GM20000 (cell line): ENCODE measurements around the gene USP13.

Experiments
- DNase-seq: peaks from one replicate; pipeline ENCODE4 v3.0.0; 2012; ENCODE audit warnings: low spot score
- TF ChIP-seq, protein P1 (sequence below): IDR thresholded peaks from 2 replicates; pipeline ENCODE4 v1.5.1; 2012; ENCODE audit warnings: mild to moderate bottlenecking, control low read depth; ENCODE audit errors: extremely low read depth, missing control alignments

USP13 gene

DNA sequence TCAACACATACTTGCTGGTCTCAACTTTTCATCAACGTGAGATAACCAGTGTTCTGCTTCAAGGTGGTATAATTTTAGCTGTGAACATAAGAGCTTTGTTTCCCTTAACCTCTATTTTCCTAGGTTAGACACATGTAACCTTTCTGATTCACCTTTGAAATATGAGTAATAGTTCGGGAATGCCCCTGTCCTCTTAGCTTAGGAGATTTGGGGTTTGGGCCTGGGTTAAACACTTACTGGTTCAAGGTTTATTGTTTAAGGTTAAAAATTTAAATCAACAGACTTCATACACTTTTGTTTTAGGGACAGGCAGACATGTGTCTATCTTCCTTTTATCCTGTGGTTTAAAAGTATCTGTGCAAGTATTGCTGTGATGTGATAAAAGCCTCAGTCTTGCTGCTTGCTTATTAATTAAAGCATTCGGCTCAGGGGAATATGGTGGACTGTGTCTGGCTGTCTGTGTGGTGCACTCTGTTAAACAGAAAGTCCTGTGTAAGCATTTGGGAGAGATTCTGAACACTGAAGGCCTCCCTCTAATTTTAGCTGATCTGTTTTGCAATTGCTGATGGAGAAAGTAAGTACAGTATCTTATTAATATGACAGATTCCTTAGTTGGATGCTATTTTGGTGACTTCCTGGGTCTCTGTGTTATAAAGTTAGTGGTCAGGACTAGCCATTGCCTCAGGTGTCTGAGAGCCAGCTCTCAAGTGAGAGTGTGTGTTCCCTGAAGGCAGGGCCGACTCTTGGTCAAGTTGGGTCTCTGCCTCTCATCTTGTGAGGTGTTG lies 81.8 kb downstream of the USP13 start:
- DNase-seq = no peak
- TF ChIP-seq, protein P1, sequence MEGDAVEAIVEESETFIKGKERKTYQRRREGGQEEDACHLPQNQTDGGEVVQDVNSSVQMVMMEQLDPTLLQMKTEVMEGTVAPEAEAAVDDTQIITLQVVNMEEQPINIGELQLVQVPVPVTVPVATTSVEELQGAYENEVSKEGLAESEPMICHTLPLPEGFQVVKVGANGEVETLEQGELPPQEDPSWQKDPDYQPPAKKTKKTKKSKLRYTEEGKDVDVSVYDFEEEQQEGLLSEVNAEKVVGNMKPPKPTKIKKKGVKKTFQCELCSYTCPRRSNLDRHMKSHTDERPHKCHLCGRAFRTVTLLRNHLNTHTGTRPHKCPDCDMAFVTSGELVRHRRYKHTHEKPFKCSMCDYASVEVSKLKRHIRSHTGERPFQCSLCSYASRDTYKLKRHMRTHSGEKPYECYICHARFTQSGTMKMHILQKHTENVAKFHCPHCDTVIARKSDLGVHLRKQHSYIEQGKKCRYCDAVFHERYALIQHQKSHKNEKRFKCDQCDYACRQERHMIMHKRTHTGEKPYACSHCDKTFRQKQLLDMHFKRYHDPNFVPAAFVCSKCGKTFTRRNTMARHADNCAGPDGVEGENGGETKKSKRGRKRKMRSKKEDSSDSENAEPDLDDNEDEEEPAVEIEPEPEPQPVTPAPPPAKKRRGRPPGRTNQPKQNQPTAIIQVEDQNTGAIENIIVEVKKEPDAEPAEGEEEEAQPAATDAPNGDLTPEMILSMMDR = no peak

DNA sequence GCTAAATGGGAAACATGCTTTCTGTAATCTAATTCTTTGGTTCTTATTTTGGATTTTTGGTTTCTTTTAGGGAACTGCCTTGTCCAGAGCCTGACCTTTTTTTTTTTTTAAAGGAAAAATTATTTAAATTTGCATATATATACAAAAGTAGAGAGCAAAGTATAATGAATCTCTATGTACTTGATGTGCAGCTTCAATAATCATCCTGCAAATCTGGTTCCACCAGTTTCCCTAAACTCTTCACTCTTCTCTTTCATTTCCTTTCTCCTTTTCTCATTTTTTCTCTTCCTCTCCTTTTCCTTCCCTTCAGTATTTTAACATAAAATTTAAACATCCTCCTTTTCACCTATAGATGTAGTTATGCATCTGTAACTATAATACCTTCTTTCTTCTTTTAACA lies 82.5 kb downstream of the USP13 start:
- DNase-seq = no peak
- TF ChIP-seq, protein P1 = no peak

DNA sequence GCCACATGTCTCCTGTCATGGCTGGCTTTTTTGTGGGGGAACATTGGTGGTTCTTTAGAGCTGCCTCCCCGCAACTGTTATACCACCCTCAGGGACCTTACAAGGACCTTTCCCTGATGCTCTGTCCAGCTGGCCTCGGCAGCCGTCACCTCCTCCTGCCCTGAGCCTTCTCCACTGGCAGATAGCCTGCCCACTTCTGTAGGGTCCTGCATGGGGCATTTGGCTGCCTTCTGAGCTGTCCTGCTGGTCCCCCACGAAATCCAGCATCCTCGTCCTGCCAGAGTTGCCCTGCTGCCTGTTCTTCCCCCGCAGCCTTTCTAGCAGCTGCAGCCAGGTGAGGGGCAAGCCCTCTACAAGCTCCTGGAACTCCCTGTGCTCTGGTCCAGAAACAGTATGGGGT lies 86.2 kb downstream of the USP13 start:
- no peak for DNase-seq
- TF ChIP-seq, protein P1 = no peak

DNA sequence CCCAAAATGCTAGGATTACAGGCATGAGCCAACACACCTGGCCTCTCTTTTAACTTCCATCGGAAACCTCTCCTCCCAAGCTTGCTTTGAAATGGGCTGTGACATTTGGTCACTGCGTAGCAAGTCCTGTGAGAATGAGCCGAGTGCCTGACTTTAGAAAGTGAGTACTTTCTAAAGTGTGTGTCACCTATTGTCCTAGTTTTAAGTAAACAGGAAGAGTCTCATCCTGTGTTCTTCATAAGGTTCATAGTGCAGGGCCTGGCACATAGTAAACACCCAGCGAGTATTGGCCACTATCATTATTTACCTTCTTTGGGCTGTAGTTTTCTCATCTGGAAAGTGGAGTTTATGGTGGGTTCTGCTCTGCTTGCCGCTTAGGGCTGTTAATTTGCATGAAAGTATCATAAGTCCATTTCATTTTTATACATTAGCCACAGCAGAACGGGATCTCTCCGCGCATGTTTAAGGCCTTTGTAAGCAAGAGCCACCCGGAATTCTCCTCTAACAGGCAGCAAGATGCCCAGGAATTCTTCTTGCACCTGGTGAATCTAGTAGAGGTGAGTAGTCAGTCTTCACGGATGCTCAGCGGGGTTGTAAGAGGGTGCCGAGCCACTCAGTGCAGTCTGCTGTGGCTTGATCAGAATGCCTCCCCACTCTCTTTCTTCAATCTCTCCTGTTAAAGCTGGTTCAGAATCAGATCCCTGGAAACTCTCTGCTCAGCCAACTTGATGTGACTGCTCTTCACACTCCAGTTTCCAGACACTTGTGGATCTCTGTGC lies 87.2 kb downstream of the USP13 start:
- TF ChIP-seq, protein P1 = no peak
- DNase-seq = no peak

DNA sequence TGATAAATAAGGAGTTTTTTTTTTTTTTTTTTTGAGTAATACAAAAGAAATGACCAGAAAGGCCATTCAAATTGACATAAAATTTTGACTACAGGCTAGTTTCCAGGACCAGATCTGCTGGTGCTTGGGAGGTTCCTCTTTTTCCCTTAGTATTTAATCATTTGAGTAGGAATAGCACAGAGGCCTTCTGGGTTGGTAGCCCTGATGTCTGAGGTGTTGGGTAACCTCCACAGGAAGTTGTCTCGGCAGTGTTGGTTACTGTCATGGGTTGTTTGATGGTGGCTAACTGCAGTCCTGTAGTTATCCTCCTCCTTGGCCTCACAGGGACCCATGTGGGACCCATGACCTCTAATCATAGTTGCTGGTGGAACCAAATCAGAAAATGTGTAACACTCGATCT lies 91.1 kb downstream of the USP13 start:
- DNase-seq = no peak
- TF ChIP-seq, protein P1 = no peak

DNA sequence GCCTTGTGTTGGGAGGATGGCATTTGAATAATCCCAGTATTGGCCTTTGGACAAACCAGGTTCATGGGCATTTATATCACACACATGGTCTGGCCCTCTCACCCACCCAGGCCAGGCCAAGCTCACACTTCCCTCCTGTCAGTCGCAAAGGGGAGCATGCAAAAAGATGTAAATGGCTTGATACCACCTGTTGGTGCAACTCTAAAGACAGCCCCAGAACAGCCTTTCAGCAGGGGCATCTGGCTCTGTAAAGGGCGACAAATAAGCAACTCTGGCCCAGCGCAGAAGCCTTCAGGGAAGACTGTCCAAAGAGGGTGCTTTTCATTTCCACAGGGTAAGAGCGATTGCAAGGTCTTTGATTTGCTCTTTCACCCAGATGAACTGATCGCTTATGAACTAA lies 91.8 kb downstream of the USP13 start:
- TF ChIP-seq, protein P1 = no peak
- DNase-seq = no peak

DNA sequence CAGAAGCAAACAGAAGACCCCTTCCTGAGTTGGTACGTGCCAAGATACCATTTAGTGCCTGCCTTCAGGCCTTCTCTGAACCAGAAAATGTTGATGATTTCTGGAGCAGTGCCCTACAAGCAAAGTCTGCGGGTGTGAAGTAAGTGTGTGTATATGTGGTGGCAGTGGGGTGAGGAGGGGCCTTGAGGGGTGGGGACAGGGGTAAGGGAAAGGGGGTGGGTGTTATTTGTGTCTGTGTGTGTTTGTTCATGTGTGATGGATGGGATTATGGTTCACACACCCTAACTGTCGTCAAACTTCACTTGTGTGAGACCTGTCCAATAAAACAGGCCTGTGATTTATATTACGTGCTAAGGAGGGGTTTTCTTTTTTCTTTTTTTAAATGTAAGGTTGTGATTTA lies 92.2 kb downstream of the USP13 start:
- TF ChIP-seq, protein P1 = no peak
- no peak for DNase-seq
